GM18502 (cell line): ENCODE measurements around the gene BBS4.
"Not testable (repeated sequence)": the region's sequence is repeated elsewhere in the genome, so short reads cannot be mapped to it uniquely, and the experiment has no call there.

ENCODE experiments used
- ATAC-seq: cut with Tn5 transposase; IDR thresholded peaks from one replicate; pipeline ENCODE4 v1.9.1; 2021; ENCODE audit warnings: mild to moderate bottlenecking; ENCODE audit not compliant: unreplicated experiment, poor library complexity

BBS4 gene

DNA sequence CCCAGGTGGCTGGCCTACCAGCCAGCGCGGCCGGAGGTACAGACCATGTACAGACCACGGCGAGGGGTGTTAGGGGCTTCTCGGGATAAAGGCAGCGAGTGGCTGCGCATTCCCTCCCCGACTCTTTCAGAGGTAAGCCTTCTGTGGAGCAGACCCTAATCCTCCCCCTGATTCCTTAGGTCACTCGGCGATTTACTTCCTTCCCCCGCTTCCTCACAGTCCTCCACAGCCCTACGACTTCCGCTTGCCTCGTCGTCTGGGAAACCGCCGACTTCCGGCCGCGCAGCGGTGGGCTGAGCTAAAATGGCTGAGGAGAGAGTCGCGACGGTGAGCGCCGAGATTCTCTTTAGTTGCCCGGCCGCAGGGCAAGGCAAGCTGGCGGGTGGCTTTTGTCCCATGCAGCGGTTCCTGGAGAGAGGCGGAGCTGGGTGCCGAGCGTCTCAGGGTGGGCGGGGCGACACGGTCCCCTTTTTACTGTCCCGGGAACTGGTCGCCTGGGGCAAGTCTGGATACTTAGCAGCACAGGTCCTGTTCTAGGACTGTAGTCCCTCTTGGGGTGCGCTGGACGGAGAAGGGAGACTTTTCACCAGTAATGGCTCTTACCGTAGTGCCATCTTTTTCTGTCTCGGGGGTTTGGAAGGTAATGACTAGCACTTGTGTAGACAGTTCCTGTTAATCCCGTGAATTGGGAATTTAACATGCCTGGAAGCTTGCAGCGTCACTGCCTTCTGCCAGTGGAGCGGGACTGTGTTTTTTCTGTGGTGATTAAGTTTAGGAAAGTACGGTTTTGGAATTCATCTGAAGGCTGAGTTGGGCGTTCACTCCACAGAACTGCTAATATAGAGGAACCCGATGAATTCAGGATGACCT, at the start of gene BBS4, which contains the start of gene HIGD2B:
Gene BBS4 (plus strand): TSS at position 283 of the 870 bp plus-strand sequence. CDS start 21 bp downstream, at position 304.
Gene HIGD2B (minus strand): TSS at position 258 of the 870 bp plus-strand sequence. CDS start 9,808 bp downstream, outside the sequence.
- ATAC-seq: peak; percentile 95

DNA sequence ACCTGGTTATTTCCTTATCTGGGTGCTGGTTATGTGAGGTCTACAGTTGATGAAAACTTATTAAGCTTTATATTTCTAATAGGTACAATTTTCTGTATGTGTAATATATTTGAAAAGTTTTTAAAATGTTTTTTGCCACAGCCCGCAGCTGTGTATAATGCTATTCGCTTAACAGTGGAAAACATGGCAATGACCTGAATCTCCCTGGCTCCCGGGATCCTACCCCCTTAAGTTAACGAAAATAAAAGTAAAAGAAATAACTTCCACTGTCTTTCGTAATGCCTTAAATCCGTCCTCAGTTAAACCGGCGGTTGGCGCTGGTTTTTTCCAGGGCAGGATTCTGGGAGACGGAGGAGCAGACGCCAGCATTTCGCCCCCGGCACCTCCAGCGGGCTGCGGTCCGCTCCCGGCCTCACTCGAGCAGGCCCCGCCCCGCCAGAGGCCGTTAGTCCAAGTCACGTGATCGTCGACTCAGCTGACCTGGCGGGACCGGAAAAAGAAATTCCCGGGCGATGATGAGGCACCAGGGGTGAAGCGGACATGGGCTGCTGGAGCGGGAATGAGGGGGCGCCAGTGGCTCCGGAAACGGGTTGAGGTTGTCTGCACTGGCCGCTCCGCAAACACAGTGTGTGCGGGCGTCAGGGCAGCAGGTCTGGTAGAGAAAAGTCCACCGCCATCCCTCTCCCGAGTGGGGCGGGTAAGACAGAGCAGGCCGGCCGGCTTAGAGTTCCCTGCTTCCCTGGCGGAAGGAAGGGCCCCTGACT, 49.3 kb upstream of the BBS4 start:
- ATAC-seq: peak; percentile 79

DNA sequence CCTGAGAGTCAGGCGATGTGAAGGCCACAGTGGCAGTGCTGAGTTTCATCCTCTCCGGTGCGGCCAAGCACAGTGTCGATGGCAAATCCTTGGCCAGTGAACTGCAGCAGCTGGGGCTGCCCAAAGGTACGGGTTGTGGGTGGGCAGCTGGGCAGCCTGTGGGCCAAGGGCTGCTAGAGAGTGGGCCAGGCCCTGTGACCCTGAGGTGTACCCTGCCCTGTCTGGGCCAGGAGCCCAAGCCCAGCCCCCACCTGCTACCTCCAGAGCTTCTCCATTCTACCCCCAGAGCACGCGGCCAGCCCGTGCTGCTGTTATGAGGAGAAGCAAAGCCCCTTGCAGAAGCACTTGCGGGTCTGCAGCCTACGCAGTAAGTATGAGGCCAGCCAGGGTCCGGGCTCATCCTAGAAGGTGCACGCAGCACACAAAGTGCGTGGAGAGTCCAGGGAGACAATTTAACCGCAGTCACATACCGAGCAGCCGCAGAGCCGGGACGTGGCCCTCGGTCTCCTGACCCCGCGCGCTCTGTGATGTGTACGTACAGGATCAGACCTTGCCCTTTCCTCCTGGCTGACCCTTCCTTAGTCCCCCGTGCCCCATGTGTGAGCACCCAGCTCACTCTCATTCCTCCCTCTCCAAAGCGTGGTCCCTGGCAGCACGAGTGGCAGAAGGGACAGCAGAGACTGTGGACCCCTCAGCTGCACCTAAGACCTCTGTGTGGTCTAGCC, 46.1 kb upstream of the BBS4 start:
- ATAC-seq: not testable (repeated sequence)

DNA sequence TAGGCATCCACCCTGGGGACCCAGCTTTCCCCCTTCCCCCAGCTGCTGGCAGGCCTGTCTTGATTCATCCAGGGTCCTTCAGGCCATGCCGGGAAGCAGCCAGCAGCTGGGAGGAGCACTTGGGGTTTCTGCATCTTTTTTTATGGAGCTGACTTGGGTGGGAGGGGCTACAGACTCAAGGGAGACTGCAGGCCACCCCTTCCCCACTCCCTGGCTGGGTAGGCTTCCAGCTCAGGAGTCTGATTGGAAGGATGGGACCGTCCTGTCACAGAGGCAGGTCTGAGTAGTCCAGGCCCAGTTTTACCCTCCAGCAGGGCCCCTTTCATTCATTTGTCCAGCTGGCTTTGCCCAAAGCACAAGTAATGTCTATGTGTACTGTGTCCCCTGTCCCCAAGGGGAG, 43.7 kb upstream of the BBS4 start:
- not testable (repeated sequence) for ATAC-seq

DNA sequence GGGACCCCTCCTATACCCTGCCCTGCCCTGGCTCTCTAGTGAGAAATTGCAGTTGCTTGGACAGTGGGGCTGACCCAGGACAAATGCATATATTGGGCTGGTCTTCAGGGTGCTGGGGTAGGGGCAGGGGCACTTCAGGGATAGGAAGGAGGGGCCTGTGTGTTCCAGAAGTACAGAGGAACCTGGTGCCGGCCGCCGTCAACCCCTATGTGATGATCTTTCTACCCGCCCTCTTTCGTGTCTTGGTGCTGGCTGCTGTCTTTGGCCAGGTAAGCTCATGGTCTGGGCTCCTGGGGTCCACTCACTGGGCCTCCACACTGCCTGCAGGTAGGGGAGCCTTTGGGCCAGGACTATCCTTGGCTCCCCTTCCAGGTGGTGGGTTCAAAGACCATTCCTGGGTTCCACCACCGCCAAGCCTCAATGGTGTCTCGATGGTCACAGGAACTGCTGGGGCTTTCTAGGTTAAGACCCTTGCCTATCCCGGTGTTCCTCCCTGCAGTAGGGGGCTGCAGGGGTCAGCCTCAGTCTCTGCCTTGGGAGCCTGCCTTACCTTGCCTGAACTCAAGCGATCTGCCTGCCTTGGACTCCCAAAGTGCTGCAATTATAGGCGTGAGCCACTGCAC, 37.3 kb upstream of the BBS4 start:
- not testable (repeated sequence) for ATAC-seq

GRCh38 chr15:72654397-72654796, 31.6 kb upstream of the BBS4 start, which contains the start of gene GOLGA6B:
Gene GOLGA6B, plus strand, starts transcription at chr15:72654697. Its CDS starts 41 bp downstream, at chr15:72654738.
- not testable (repeated sequence) for ATAC-seq

DNA sequence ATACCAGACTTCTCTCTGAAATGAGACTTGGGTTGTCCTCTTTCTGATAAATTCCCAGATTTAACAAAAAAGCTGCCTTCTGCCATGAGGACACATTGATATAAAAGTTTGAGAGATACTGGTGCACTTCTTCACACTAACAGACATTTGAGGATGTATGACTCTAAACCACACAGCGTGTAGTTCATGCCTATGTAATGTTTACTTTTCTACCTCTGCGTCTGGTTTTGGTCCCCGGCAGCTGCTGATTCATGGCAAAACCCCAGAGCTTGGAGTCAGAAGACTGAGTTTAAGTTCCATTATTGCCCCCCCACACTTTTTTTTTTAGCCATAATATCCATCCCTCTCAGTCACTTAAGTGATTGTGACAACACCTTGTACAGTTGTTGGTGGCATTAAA, 30.0 kb upstream of the BBS4 start:
- ATAC-seq: not testable (repeated sequence)

GRCh38 chr15:72661081-72661480, 24.9 kb upstream of the BBS4 start:
- ATAC-seq: not testable (repeated sequence)

DNA sequence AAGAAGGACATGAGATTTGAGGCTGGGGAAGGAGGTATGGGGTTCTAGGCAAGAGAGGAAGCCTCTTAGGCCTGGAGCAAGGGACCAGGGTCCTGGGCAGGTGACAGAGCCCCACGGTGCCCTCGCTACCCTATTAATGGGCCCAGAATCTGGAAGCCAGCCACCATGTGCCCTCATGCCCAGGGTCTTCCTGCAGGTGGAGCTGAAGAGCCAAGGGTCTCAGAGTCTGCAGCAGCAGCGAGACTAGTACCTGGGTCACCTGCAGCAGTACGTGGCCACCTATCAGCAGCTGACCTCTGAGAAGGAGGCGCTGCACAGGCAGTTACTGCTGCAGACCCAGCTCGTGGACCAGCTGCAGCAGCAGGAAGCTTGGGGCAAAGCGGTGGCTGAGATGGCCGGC, 22.1 kb upstream of the BBS4 start:
- ATAC-seq: not testable (repeated sequence)

- not testable (repeated sequence) for ATAC-seq
These were observed 20.3 kb upstream of the BBS4 start for GRCh38 chr15:72665706-72666105.

DNA sequence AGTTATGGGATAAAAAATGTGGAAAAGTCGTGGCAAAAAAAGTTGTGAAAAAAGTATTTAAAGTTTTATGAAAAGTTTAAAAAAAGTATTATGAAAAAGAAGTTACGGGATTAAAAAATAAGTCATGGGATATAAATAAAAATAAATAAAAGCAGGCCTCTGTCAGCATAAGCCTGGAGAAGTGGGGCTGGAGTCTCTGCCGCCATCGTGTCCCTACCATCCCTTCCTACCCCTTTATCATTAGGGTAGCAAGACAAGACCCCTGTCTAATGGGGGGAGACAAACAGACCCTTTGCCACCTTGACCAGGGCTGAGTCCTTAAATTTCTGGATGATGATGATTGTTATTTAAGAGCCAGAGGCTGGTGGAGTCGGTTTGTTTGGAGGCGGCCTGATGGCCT, 16.2 kb upstream of the BBS4 start:
- not testable (repeated sequence) for ATAC-seq

DNA sequence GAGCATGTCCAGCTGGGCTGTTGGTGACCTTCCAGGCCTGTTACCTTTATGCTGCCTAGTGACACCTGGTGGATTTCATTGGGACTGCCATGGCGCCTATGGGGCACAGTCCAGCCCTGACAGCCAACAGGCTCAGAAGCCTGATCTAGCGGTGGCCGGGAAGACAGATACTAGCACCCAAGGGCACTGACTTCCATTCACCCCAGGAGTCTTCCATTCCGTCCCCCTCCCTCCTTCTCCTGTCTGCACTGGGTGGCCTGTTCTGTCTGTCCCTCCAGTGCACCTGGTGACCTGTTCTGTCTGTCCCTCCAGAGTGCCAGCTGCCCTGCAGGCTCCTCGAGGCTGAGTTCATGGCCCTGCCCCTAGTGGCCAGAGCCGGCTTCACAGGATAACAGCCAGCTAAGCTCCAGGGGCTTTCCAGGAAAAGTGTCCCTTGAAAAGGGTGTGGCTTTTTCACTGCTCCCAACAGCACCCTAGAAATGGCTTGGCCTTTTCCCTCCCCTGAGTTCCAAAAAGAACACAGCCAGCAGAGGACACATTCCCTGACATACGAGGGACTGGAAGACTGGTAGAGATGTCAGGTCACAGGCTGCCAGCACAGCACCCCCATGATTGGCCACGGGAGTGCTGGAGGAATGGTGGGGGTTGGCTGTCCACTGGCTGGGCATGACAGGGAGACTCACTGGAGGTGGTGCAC, 15.2 kb upstream of the BBS4 start:
- peak; percentile 80 for ATAC-seq

- no peak for ATAC-seq
These were observed 14.5 kb upstream of the BBS4 start for GRCh38 chr15:72671525-72671924.

DNA sequence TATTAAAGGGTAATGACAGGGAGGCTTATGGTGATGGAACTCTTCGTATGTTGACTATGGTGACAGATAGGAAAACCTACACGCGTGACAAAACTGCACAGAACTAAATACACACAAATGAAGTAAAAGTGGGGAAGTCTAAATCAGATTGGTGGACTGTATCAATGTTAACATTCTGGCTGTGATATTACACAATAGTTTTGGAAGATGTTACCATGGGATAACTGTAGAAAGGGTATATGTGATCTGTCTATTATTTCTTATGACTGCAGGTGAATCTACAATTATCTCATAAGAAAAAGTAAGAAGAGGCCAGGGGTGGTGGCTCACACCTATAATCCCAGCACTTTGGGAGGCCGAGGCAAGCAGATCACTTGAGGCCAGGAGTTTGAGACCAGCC, 9.2 kb upstream of the BBS4 start:
- no peak for ATAC-seq

DNA sequence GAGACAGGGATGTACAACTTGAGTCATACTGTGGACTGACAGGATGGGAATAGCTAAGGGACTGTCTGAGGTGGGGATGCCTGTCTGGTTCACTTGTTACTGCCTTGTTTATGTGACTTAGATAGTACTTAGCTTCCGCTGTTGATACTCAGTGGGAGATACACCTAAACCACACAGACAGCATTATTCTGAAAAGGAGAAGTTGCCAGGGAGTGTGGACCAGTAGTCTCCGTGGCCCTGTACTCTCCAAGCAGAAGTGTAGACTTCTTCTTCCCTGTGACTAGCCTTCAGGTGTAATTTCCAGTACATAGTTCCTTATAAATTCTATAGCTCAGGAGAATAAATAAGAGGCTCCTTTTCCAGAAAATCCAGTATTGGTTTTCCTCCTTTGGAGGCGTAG, 5.1 kb upstream of the BBS4 start:
- no peak for ATAC-seq

- ATAC-seq: no peak
These were observed 3.2 kb upstream of the BBS4 start for GRCh38 chr15:72682772-72683171.

GRCh38 chr15:72685301-72685924, 594 bp upstream of the BBS4 start:
- ATAC-seq: no peak

DNA sequence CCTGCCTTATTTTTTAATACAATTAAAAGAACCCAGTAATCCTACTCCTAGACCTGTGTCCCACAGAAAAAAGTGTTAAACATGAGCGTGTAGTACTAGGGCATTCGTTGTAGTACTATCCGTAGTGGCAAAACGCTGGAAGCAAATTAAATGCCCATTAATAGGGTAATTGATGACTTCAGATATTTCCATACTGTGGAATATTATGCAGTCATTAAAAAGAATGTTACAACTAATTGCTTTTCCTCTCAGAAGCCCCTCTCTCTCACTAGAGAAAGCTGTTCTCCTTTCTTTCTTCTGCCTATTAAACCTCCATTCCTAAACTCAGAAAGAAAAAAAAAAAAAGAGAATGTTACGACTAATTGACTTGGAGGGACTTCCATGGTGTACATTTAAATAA, 2.7 kb downstream of the BBS4 start:
- ATAC-seq: no peak

DNA sequence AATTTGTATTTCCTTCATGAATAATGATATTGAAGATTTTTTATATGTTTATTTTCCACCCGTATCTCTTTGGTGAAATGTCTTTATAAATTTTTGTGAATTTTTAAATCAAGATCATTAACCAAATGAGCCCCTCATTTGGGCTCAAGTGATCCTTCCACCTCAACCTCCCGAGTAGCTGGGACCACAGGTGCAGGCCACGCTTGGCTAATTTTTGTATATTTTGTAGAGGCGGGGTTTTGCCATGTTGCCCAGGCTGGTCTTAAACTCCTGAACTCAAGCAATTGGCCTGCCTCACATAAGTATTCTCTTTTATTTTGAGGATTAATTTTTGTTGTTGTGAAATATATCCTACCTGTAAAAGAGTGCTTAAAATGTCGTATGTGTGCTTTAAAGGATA, 4.9 kb downstream of the BBS4 start:
- no peak for ATAC-seq
